Keratinocyte (primary cell): Measurements from ENCODE around the gene JAZF1. TPM values are rescaled to one million over a fixed set of nuclear protein-coding genes. Genes with fewer than 3 reads are reported as not detected.

ENCODE experiments used
- DNase-seq: peaks from one replicate; pipeline ENCODE4 v3.0.0-alpha.2; 2011; ENCODE audit warnings: low read depth, missing footprints, low spot score
- FAIRE-seq: peaks from 2 replicates; lab custom pipeline; 2011; peaks lifted over from hg19 to GRCh38; lab: Jason Lieb, UNC
- H2AFZ ChIP-seq: 2 replicates; pipeline ENCODE4 v1.6.0; 2012; ENCODE audit warnings: low read length, control low read depth, inconsistent platforms; ENCODE audit not compliant: control insufficient read depth
- H3K27ac ChIP-seq: 2 replicates; pipeline ENCODE4 v1.5.1; 2011; ENCODE audit warnings: low read length; ENCODE audit not compliant: control insufficient read depth, insufficient read depth
- H3K27me3 ChIP-seq: 3 replicates; pipeline ENCODE4 v1.6.0; 2011; ENCODE audit warnings: low read length; ENCODE audit not compliant: control insufficient read depth, insufficient read depth; ENCODE audit errors: extremely low read depth
- H3K36me3 ChIP-seq, 2 experiments: 2 replicates in 1 of 2; 3 replicates in 1 of 2; pipeline ENCODE4 v1.5.1; 2011; ENCODE audit warnings: low read length in 2 of 2, mild to moderate bottlenecking in 1 of 2; ENCODE audit not compliant: control insufficient read depth in 2 of 2, insufficient read depth in 2 of 2; ENCODE audit errors: extremely low read depth in 1 of 2
- H3K4me1 ChIP-seq: 3 replicates; pipeline ENCODE4 v1.5.1; 2011; ENCODE audit warnings: low read length; ENCODE audit not compliant: control insufficient read depth, insufficient read depth; ENCODE audit errors: extremely low read depth
- H3K4me2 ChIP-seq: 3 replicates; pipeline ENCODE4 v1.6.0; 2011; ENCODE audit warnings: low read depth, low read length; ENCODE audit not compliant: control insufficient read depth, insufficient read depth; ENCODE audit errors: extremely low read depth
- H3K4me3 ChIP-seq, 3 experiments: fragments of 200-600 bp in 1 of 3; sonication (generic) in 1 of 3; 2 replicates in 2 of 3; 3 replicates in 1 of 3; pipeline ENCODE4 v1.5.1; 2011 to 2016; ENCODE audit warnings: low read length in 3 of 3, mild to moderate bottlenecking in 3 of 3, control low read depth in 2 of 3, inconsistent platforms in 1 of 3, low read depth in 1 of 3, mixed read lengths in 1 of 3, mixed run types in 1 of 3, moderate library complexity in 1 of 3; ENCODE audit not compliant: control insufficient read depth in 2 of 3, insufficient read depth in 2 of 3; ENCODE audit errors: extremely low read depth in 1 of 3
- H3K79me2 ChIP-seq: 2 replicates; pipeline ENCODE4 v1.6.0; 2012; ENCODE audit warnings: low read length; ENCODE audit not compliant: control insufficient read depth, insufficient read depth
- H3K9ac ChIP-seq: 3 replicates; pipeline ENCODE4 v1.6.0; 2011; ENCODE audit warnings: low read length; ENCODE audit not compliant: control insufficient read depth, insufficient read depth; ENCODE audit errors: extremely low read depth
- H3K9me1 ChIP-seq: 3 replicates; pipeline ENCODE4 v1.6.0; 2011; ENCODE audit warnings: low read length; ENCODE audit not compliant: control insufficient read depth, insufficient read depth; ENCODE audit errors: extremely low read depth
- H3K9me3 ChIP-seq: 2 replicates; pipeline ENCODE4 v1.5.1; 2012; ENCODE audit warnings: low read depth, low read length; ENCODE audit not compliant: control insufficient read depth
- H4K20me1 ChIP-seq: 3 replicates; pipeline ENCODE4 v1.6.0; 2011; ENCODE audit warnings: low read length; ENCODE audit not compliant: control insufficient read depth, insufficient read depth; ENCODE audit errors: extremely low read depth
- CTCF ChIP-seq, 3 experiments: IDR thresholded peaks in 1 of 3; conservative IDR thresholded peaks in 1 of 3; optimal IDR thresholded peaks in 1 of 3; 2 replicates in 2 of 3; 3 replicates in 1 of 3; pipeline versions ENCODE3 to v1.5.1; 2011; ENCODE audit warnings: low read length in 3 of 3, mild to moderate bottlenecking in 3 of 3, moderate library complexity in 2 of 3, control low read depth in 1 of 3, inconsistent platforms in 1 of 3; ENCODE audit not compliant: insufficient read depth in 2 of 3; ENCODE audit errors: extremely low read depth in 1 of 3
- EZH2 ChIP-seq: IDR thresholded peaks from one replicate; pipeline ENCODE4 v1.6.1; 2012; ENCODE audit warnings: inconsistent platforms, mild to moderate bottlenecking, low read length, moderate library complexity
- dilution Hi-C: fragments of 300-500 bp; cut with MboI; formaldehyde crosslinking; loops from one replicate; pipeline ENCODE4 v1.7.0; 2020; ENCODE audit warnings: low sequenced_read_pairs; ENCODE audit not compliant: extremely low pct_ligation_motif_present
- polyA plus RNA-seq, 5 experiments: library from polyadenylated mRNA; depleted of rRNA in 3 of 5; stranded (reverse) in 3 of 5; stranded (forward) in 1 of 5; unstranded in 1 of 5; fragments of >200 nt; gene quantifications; 1 replicate in 1 of 5; 2 replicates in 3 of 5; 3 replicates in 1 of 5; pipeline versions ENCODE4 v1.2.1 to v1.2.3, GENCODE V29; 2011 to 2012; ENCODE audit warnings: missing spikeins in 2 of 5, low read depth in 1 of 5, low replicate concordance in 1 of 5

The JAZF1 gene
- polyA plus RNA-seq, 1 donor (not counting 4 experiments of a cell fraction or from before 2014, with no cell fraction given): 2.5 TPM

- Histone ChIP-seq H2AFZ (no peak overlapping the region), H3K79me2 (no peaks in the 10 kb centered on the region), H3K9ac (no peak overlapping the region), H3K9me1 (no peaks in the 10 kb centered on the region), H3K36me3 (no peaks in the 10 kb centered on the region), H3K27me3 (no peaks in the 10 kb centered on the region), H3K4me3 (no peak overlapping the region), H4K20me1 (no peaks in the 10 kb centered on the region), H3K9me3 (no peaks in the 10 kb centered on the region), H3K27ac (no peak overlapping the region), H3K4me2 (no peak overlapping the region), H3K4me1 (no peaks in the 10 kb centered on the region)
- dilution Hi-C loops: no loop called here
- TF ChIP-seq CTCF (optimal IDR thresholded peaks at IDR 0.05 in 1 of 3, IDR thresholded peaks at IDR 0.05 in 1 of 3, conservative IDR thresholded peaks at IDR 0.05 in 1 of 3; ENCODE audit: extremely low read depth in 1 of 3, insufficient read depth in 2 of 3, low read length in 3 of 3) (no peak), EZH2 (no peak)
- peak; percentile 5 for FAIRE-seq
- no peak for DNase-seq
Measured at GRCh38 chr7:28083998-28084985, 96.3 kb downstream of the JAZF1 start.

- H3K4me2 ChIP-seq: no peak overlapping the region
- no peak for FAIRE-seq
- no peak overlapping the region for H3K27ac ChIP-seq
- H3K9me3 ChIP-seq: no peaks in the 10 kb centered on the region
- no peak overlapping the region for H2AFZ ChIP-seq
- H3K4me3 ChIP-seq: no peak overlapping the region
- H3K27me3 ChIP-seq: no peaks in the 10 kb centered on the region
- H4K20me1 ChIP-seq: no peaks in the 10 kb centered on the region
- dilution Hi-C loops: no loop called here
- no peaks in the 10 kb centered on the region for H3K36me3 ChIP-seq
- TF ChIP-seq CTCF (optimal IDR thresholded peaks at IDR 0.05 in 1 of 3, IDR thresholded peaks at IDR 0.05 in 1 of 3, conservative IDR thresholded peaks at IDR 0.05 in 1 of 3; ENCODE audit: extremely low read depth in 1 of 3, insufficient read depth in 2 of 3, low read length in 3 of 3): no peak
- TF ChIP-seq EZH2: no peak
- H3K79me2 ChIP-seq: no peaks in the 10 kb centered on the region
- H3K4me1 ChIP-seq: no peaks in the 10 kb centered on the region
- H3K9me1 ChIP-seq: no peaks in the 10 kb centered on the region
- H3K9ac ChIP-seq: no peak overlapping the region
- DNase-seq: no peak
Measured at GRCh38 chr7:28083164-28083997, 97.2 kb downstream of the JAZF1 start.
